SK-N-SH treated with all-trans-retinoic acid at 6 μM for 48 hours (cell line): ENCODE measurements around the gene SCN1A.

Experiments
- ARNTL ChIP-seq: fragments of 450-650 bp; formaldehyde crosslinking; IDR thresholded peaks from 2 replicates; pipeline ENCODE4 v1.5.0; 2020; ENCODE audit warnings: low read depth, mild to moderate bottlenecking, moderate library complexity, borderline replicate concordance
- OSR1 ChIP-seq: fragments of 250-450 bp; sonication (Bioruptor Pico); IDR thresholded peaks from 2 replicates; pipeline ENCODE4 v1.8.0; 2022; ENCODE audit warnings: moderate library complexity, mild to moderate bottlenecking, inconsistent platforms
- ZFP30 ChIP-seq: fragments of 450-650 bp; formaldehyde crosslinking; IDR thresholded peaks from 2 replicates; pipeline ENCODE4 v1.5.0; 2022; ENCODE audit warnings: mild to moderate bottlenecking, moderate library complexity
- ZNF565 ChIP-seq: fragments of 450-650 bp; formaldehyde crosslinking; conservative IDR thresholded peaks from 2 replicates; pipeline ENCODE4 v1.5.0; 2020; ENCODE audit warnings: low read depth, mild to moderate bottlenecking, moderate library complexity
- ZNF70 ChIP-seq: fragments of 450-650 bp; formaldehyde crosslinking; IDR thresholded peaks from 2 replicates; pipeline ENCODE4 v1.5.0; 2020; ENCODE audit warnings: mild to moderate bottlenecking, moderate library complexity
- ZNF8 ChIP-seq: fragments of 450-650 bp; formaldehyde crosslinking; IDR thresholded peaks from 2 replicates; pipeline ENCODE4 v1.5.0; 2020; ENCODE audit warnings: mild to moderate bottlenecking, moderate library complexity
- TF ChIP-seq, protein P1 (sequence below): fragments of 250-450 bp; sonication (Bioruptor Pico); IDR thresholded peaks from 2 replicates; pipeline ENCODE4 v1.8.0; 2020; ENCODE audit warnings: mild to moderate bottlenecking, moderate library complexity, borderline replicate concordance

DNA sequence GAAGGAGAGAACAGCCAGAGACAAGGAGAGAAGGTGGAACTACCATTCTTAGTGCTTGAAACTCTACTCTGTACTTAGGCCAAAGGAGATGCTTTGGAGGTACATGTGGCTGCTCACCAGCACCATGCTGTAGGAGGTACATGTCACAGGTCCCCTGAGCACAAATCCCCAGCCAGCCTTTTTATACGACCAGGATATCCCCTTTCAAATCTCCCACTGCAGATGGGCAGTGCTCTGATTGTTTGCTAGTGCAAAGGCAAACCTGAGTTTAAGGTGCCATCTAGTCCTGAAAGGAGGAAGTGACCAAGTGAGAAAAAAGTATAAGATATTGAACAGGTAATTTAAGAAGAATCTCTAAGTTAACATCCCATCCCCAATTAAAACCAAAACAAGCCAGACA, 157.2 kb downstream of the SCN1A start:
- no peak for TF ChIP-seq ZNF565 (CRISPR knock-in tag)
- TF ChIP-seq ZNF70 (CRISPR knock-in tag), result no peak
- TF ChIP-seq ZFP30 (CRISPR knock-in tag), result no peak
- no peak for TF ChIP-seq OSR1
- no peak for TF ChIP-seq ARNTL (CRISPR knock-in tag)
- no peak for TF ChIP-seq ZNF8 (CRISPR knock-in tag)
- TF ChIP-seq, protein P1, sequence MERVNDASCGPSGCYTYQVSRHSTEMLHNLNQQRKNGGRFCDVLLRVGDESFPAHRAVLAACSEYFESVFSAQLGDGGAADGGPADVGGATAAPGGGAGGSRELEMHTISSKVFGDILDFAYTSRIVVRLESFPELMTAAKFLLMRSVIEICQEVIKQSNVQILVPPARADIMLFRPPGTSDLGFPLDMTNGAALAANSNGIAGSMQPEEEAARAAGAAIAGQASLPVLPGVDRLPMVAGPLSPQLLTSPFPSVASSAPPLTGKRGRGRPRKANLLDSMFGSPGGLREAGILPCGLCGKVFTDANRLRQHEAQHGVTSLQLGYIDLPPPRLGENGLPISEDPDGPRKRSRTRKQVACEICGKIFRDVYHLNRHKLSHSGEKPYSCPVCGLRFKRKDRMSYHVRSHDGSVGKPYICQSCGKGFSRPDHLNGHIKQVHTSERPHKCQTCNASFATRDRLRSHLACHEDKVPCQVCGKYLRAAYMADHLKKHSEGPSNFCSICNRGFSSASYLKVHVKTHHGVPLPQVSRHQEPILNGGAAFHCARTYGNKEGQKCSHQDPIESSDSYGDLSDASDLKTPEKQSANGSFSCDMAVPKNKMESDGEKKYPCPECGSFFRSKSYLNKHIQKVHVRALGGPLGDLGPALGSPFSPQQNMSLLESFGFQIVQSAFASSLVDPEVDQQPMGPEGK (CRISPR knock-in tag), result no peak
